ENCODE results near the gene OS9. TPM values are rescaled to one million over a fixed set of nuclear protein-coding genes. Genes with fewer than 3 reads are reported as not detected.

OS9 gene
- total RNA-seq, 4 donors from 2014 or later: 262 to 393 (median 286) TPM

- no peaks in the 10 kb centered on the region for H3K36me3 ChIP-seq
- TF ChIP-seq CTCF (IDR thresholded peaks at IDR 0.05) (no peak), POLR2A (IDR thresholded peaks at IDR 0.05) (no peak)
- no peaks in the 10 kb centered on the region for H3K9me3 ChIP-seq
- peaks cover 27% of the 10 kb centered on the region for H3K27me3 ChIP-seq
- no peak overlapping the region for H3K4me3 ChIP-seq (replicated peaks in 1 of 3)
- 75 to 81% methylated on average over 10 to 11 of the region's 11 CpGs for WGBS, 2 donors
- no peak overlapping the region for H3K27ac ChIP-seq
- no peak for DNase-seq
- H3K4me1 ChIP-seq: peaks cover 6 to 27% of the 10 kb centered on the region in 2 donors
- intact Hi-C loops (cut with DNase I): no loop called here
These were observed 39.0 kb downstream of the OS9 start for GRCh38 chr12:57732726-57733593.

GRCh38 chr12:57733928-57734327 is 40.0 kb downstream of the OS9 start:
- Histone ChIP-seq H3K27me3 (peaks cover 33% of the 10 kb centered on the region), H3K36me3 (no peaks in the 10 kb centered on the region), H3K4me3 (replicated peaks in 1 of 3) (no peak overlapping the region), H3K9me3 (no peaks in the 10 kb centered on the region), H3K4me1 (peaks cover 11 to 36% of the 10 kb centered on the region in 2 donors), H3K27ac (no peak overlapping the region)
- intact Hi-C loops (cut with DNase I): no loop called here
- DNase-seq: no peak
- TF ChIP-seq POLR2A (IDR thresholded peaks at IDR 0.05): no peak
- TF ChIP-seq CTCF (IDR thresholded peaks at IDR 0.05): no peak
- 70 to 80% methylated on average over 6 of the region's 6 CpGs for WGBS, 2 donors

GRCh38 chr12:57734591-57734990 is 40.7 kb downstream of the OS9 start:
- 71 to 78% methylated on average over 4 of the region's 4 CpGs for WGBS, 2 donors
- intact Hi-C loops (cut with DNase I): no loop called here
- no peak overlapping the region for H3K4me3 ChIP-seq (replicated peaks in 1 of 3)
- H3K9me3 ChIP-seq: no peaks in the 10 kb centered on the region
- peaks cover 11 to 36% of the 10 kb centered on the region in 2 donors for H3K4me1 ChIP-seq
- H3K27me3 ChIP-seq: peaks cover 40% of the 10 kb centered on the region
- no peak for DNase-seq
- TF ChIP-seq CTCF (IDR thresholded peaks at IDR 0.05): no peak
- H3K36me3 ChIP-seq: no peaks in the 10 kb centered on the region
- no peak overlapping the region for H3K27ac ChIP-seq

- no peaks in the 10 kb centered on the region for H3K36me3 ChIP-seq
- DNase-seq: no peak
- H3K4me3 ChIP-seq (replicated peaks in 1 of 3): no peak overlapping the region
- no peaks in the 10 kb centered on the region for H3K9me3 ChIP-seq
- no peak overlapping the region for H3K27ac ChIP-seq
- WGBS, 2 donors: 10 to 42% methylated on average over 4 to 8 of the region's 8 CpGs
- intact Hi-C loops (cut with DNase I): no loop called here
- TF ChIP-seq POLR2A (IDR thresholded peaks at IDR 0.05): no peak
- no peak for TF ChIP-seq CTCF (IDR thresholded peaks at IDR 0.05)
- H3K4me1 ChIP-seq: peaks cover 11 to 36% of the 10 kb centered on the region in 2 donors
- H3K27me3 ChIP-seq: peaks cover 40% of the 10 kb centered on the region
These were observed 41.4 kb downstream of the OS9 start for GRCh38 chr12:57735198-57735855.
